MM.1S (cell line): ENCODE results near the gene MXI1.
A peak's percentile ranks its signal among the peaks of the same experiment; 100 is the strongest.

Experiments used
- DNase-seq: peaks from one replicate; pipeline ENCODE4 v3.0.0-alpha.2; 2015
- H2AFZ ChIP-seq: fragments of 300-600 bp; sonication (generic); 2 replicates; pipeline ENCODE4 v1.6.0; 2016; ENCODE audit warnings: antibody characterized with exemption, low read length
- H3F3A ChIP-seq: fragments of 300-600 bp; sonication (generic); 2 replicates; pipeline ENCODE4 v1.6.1; 2016; ENCODE audit warnings: mild to moderate bottlenecking, antibody characterized with exemption, low read length, moderate library complexity, mixed read lengths; ENCODE audit not compliant: insufficient read depth
- H3K27ac ChIP-seq: fragments of 300-600 bp; sonication (generic); 2 replicates; pipeline ENCODE4 v1.5.1; 2016; ENCODE audit warnings: mild to moderate bottlenecking, low read length
- H3K27me3 ChIP-seq: fragments of 300-600 bp; sonication (generic); replicated peaks from 2 replicates; pipeline ENCODE4 v1.6.0; 2016; ENCODE audit warnings: low read length; ENCODE audit not compliant: insufficient read depth
- H3K36me3 ChIP-seq: fragments of 300-600 bp; sonication (generic); replicated peaks from 2 replicates; pipeline ENCODE4 v1.6.1; 2016; ENCODE audit warnings: mild to moderate bottlenecking, low read length, mixed read lengths; ENCODE audit not compliant: insufficient read depth
- H3K4me1 ChIP-seq: fragments of 300-600 bp; sonication (generic); 2 replicates; pipeline ENCODE4 v1.6.1; 2016; ENCODE audit warnings: low read length, mixed read lengths
- H3K4me2 ChIP-seq: fragments of 300-600 bp; sonication (generic); 2 replicates; pipeline ENCODE4 v1.6.0; 2016; ENCODE audit warnings: low read depth, low read length
- H3K4me3 ChIP-seq: fragments of 300-600 bp; sonication (generic); 2 replicates; pipeline ENCODE4 v1.5.1; 2016; ENCODE audit warnings: low read length, mixed read lengths
- H3K79me2 ChIP-seq: fragments of 300-600 bp; sonication (generic); 2 replicates; pipeline ENCODE4 v1.6.1; 2016; ENCODE audit warnings: mixed run types, low read length, mixed read lengths
- H3K9ac ChIP-seq: fragments of 300-600 bp; sonication (generic); 2 replicates; pipeline ENCODE4 v1.6.1; 2016; ENCODE audit warnings: low read length, mixed read lengths
- H3K9me2 ChIP-seq: fragments of 300-600 bp; sonication (generic); replicated peaks from 2 replicates; pipeline ENCODE4 v1.6.1; 2016; ENCODE audit warnings: mild to moderate bottlenecking, low read length, mixed read lengths; ENCODE audit not compliant: insufficient read depth
- H3K9me3 ChIP-seq: fragments of 300-600 bp; sonication (generic); replicated peaks from 2 replicates; pipeline ENCODE4 v1.6.1; 2016; ENCODE audit warnings: mild to moderate bottlenecking, low read length, mixed read lengths; ENCODE audit not compliant: insufficient read depth
- H4K20me1 ChIP-seq: fragments of 300-600 bp; sonication (generic); 2 replicates; pipeline ENCODE4 v1.6.1; 2016; ENCODE audit warnings: mild to moderate bottlenecking, low read length, moderate library complexity, mixed read lengths; ENCODE audit not compliant: insufficient read depth
- EZH2 ChIP-seq: fragments of 300-600 bp; sonication (generic); optimal IDR thresholded peaks from 2 replicates; pipeline ENCODE3; 2017; ENCODE audit warnings: low read depth, mild to moderate bottlenecking, antibody characterized with exemption, low read length, mixed read lengths
- EZH2phosphoT487 ChIP-seq: fragments of 300-600 bp; sonication (generic); IDR thresholded peaks from 2 replicates; pipeline ENCODE4 v1.6.1; 2018; ENCODE audit warnings: antibody characterized with exemption, low read length
- TF ChIP-seq, protein P1 (sequence below): fragments of 300-600 bp; sonication (generic); IDR thresholded peaks from 2 replicates; pipeline ENCODE4 v1.5.1; 2016; ENCODE audit warnings: antibody characterized with exemption, low read length, mixed read lengths

The MXI1 gene

DNA sequence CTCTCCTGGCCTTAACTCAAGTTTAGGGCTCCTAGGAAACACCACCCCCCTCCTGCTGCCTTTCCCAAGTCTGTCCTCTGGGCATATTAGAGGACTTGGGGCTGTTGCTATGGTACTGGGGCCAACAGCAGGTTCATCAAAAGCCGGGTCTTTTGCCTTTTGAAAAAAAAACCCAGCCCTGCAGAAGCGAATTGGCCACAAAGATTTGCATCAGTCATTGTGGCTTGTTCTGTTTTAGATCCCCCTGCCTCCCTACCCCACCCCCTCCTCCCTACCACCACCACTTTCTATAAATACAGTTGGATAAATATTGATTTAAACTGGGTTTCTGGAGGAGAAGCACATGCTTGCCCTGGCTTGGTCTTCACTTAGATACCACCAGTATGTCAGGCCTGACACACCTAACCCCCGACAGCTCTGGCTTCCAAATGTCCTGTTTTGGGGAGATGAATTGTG, 7.0 kb downstream of the MXI1 start:
- H3K9ac ChIP-seq: peak overlapping the region; percentile 41; the same call in 1 of the 2 replicates
- H3K27me3 ChIP-seq: no peaks in the 10 kb centered on the region
- H3K4me3 ChIP-seq: no peak overlapping the region
- H4K20me1 ChIP-seq: no peaks in the 10 kb centered on the region
- peak overlapping the region; percentile 68; the same call in 1 of the 2 replicates for H3K27ac ChIP-seq
- H2AFZ ChIP-seq: no peak overlapping the region
- DNase-seq: peak; percentile 65
- peaks cover 39% of the 10 kb centered on the region for H3K4me1 ChIP-seq
- H3K9me2 ChIP-seq: no peaks in the 10 kb centered on the region
- H3K36me3 ChIP-seq: no peaks in the 10 kb centered on the region
- peak overlapping the region; percentile 51 for H3K4me2 ChIP-seq
- peaks cover 52% of the 10 kb centered on the region for H3K79me2 ChIP-seq
- H3K9me3 ChIP-seq: no peaks in the 10 kb centered on the region
- H3F3A ChIP-seq: peaks cover 30% of the 10 kb centered on the region
- TF ChIP-seq, protein P1, sequence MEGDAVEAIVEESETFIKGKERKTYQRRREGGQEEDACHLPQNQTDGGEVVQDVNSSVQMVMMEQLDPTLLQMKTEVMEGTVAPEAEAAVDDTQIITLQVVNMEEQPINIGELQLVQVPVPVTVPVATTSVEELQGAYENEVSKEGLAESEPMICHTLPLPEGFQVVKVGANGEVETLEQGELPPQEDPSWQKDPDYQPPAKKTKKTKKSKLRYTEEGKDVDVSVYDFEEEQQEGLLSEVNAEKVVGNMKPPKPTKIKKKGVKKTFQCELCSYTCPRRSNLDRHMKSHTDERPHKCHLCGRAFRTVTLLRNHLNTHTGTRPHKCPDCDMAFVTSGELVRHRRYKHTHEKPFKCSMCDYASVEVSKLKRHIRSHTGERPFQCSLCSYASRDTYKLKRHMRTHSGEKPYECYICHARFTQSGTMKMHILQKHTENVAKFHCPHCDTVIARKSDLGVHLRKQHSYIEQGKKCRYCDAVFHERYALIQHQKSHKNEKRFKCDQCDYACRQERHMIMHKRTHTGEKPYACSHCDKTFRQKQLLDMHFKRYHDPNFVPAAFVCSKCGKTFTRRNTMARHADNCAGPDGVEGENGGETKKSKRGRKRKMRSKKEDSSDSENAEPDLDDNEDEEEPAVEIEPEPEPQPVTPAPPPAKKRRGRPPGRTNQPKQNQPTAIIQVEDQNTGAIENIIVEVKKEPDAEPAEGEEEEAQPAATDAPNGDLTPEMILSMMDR: no peak
- no peak for TF ChIP-seq EZH2
- no peak for TF ChIP-seq EZH2phosphoT487

DNA sequence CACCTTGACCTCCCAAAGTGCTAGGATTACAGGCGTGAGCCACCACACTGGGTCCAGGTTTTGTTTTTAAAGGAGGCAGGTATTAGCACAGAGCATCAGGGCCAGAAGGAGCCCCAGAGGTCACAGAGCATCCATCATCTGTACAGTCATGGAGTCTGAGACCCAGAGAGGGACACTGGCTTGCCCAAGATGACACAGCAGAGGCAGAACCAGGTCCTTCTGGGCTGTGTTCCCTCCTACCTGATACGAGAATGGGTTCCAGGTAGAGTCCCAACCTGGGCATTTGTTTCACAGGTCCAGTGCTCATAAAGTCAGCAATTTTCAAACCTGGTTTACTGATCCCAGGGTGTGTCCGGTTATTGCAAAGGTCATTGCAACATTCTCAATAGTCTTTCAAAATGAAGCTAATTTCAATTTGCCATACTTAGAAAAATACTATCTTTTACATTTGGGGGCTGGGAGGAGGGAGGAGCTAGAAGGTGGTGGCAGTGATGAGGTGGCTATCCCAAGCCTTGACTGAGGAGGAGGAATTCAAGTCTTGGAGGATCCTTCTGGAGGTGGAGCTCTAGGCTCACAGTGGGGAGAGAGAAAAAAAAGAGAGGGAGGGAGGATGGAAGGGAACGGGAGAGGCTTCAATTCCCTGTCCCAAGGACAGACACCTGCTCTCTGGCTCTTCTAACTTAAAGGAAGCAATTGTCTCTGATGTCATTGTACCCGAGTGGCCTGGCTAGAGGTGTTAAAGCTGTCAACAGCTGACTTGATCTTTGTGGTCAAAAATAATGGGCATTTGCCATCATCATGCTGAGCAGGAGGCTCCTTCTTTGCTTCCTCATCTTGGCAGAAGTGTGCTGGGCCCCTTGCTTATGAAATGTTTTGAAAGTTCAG, 8.1 kb downstream of the MXI1 start:
- H3K79me2 ChIP-seq: peaks cover 52% of the 10 kb centered on the region
- TF ChIP-seq, protein P1: no peak
- TF ChIP-seq EZH2phosphoT487 (no peak), EZH2 (no peak)
- H3K27ac ChIP-seq: no peak overlapping the region
- peaks cover 26% of the 10 kb centered on the region for H3F3A ChIP-seq
- DNase-seq: no peak
- H3K4me1 ChIP-seq: peaks cover 43% of the 10 kb centered on the region
- no peak overlapping the region for H3K4me3 ChIP-seq
- no peaks in the 10 kb centered on the region for H3K9me3 ChIP-seq
- H3K9me2 ChIP-seq: no peaks in the 10 kb centered on the region
- no peak overlapping the region for H3K9ac ChIP-seq
- H4K20me1 ChIP-seq: no peaks in the 10 kb centered on the region
- H3K36me3 ChIP-seq: no peaks in the 10 kb centered on the region
- no peaks in the 10 kb centered on the region for H3K27me3 ChIP-seq
- no peak overlapping the region for H2AFZ ChIP-seq
- H3K4me2 ChIP-seq: no peak overlapping the region

DNA sequence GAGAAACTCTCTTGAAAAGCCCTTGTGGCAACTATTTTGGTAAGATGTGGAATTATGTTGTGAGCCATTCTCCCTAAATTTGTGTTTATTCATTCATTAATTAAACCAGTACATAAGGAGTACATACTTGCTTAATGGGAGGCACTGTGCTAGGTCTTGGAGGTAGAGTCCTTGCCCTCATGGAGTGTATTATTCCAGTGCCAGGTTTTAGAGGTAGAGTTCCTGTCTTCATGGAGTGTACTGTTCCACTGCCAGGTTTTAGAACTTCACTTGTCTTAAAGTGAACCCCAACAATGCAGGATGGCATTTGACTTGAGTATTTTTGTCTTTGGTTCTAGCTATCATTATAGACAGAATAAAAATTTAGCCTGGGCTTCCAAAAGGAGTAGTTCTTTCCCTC, 8.8 kb downstream of the MXI1 start:
- H3K36me3 ChIP-seq: no peaks in the 10 kb centered on the region
- no peaks in the 10 kb centered on the region for H3K9me3 ChIP-seq
- H3F3A ChIP-seq: peaks cover 28% of the 10 kb centered on the region
- TF ChIP-seq EZH2phosphoT487 (no peak), EZH2 (no peak)
- TF ChIP-seq, protein P1: no peak
- no peak overlapping the region for H3K27ac ChIP-seq
- H2AFZ ChIP-seq: no peak overlapping the region
- DNase-seq: no peak
- H3K9ac ChIP-seq: no peak overlapping the region
- no peaks in the 10 kb centered on the region for H3K27me3 ChIP-seq
- no peaks in the 10 kb centered on the region for H4K20me1 ChIP-seq
- no peaks in the 10 kb centered on the region for H3K9me2 ChIP-seq
- peaks cover 52% of the 10 kb centered on the region for H3K79me2 ChIP-seq
- H3K4me1 ChIP-seq: peaks cover 47% of the 10 kb centered on the region
- no peak overlapping the region for H3K4me2 ChIP-seq
- no peak overlapping the region for H3K4me3 ChIP-seq
